Measurements from ENCODE around the gene C11orf42.

C11orf42 gene

GRCh38 chr11:6260207-6260726, 54.9 kb downstream of the C11orf42 start:
- no peak for DNase-seq
